Motor neuron (in vitro differentiated cells): ENCODE data around the gene STK38. TPM values are rescaled to one million over a fixed set of nuclear protein-coding genes. Genes with fewer than 3 reads are reported as not detected.

Experiments
- ATAC-seq, 8 experiments: fragments of 200-7000 bp; cut with Tn5 transposase; replicated peaks in 6 of 8; 2 replicates each; pipeline ENCODE4 v1.8.0; 2021; ENCODE audit warnings: mild to moderate bottlenecking in 8 of 8, moderate library complexity in 8 of 8
- H3K27ac ChIP-seq, 2 donors: fragments of 250-450 bp; sonication (Bioruptor Pico); 2 replicates each; pipeline ENCODE4 v1.9.0; 2021; ENCODE audit warnings: antibody characterized with exemption in 2 of 2, mild to moderate bottlenecking in 2 of 2, moderate library complexity in 1 of 2
- H3K4me1 ChIP-seq, 2 donors: fragments of 250-450 bp; sonication (Bioruptor Pico); replicated peaks in 1 of 2; 2 replicates each; pipeline ENCODE4 v1.6.1; 2021; ENCODE audit warnings: antibody characterized with exemption in 2 of 2, mild to moderate bottlenecking in 2 of 2, moderate library complexity in 1 of 2
- H3K4me3 ChIP-seq, 5 donors: fragments of 250-450 bp; sonication (Bioruptor Pico); 2 replicates each; pipeline ENCODE4 v1.9.0; 2021; ENCODE audit warnings: antibody characterized with exemption in 5 of 5, mild to moderate bottlenecking in 5 of 5, moderate library complexity in 4 of 5
- WGBS, 10 experiments: fragments of 450-650 bp; shearing (Covaris generic); methylation state at CpG; one replicate each; pipeline ENCODE4 v1.0.0; 2022; 5-methylcytosine and 5-hydroxymethylcytosine counted together
- in situ Hi-C, 9 experiments: fragments of 400-800 bp; cut with MboI; loops; one replicate each; pipeline ENCODE4 v1.15.0; 2021; ENCODE audit warnings: low sequenced_read_pairs in 9 of 9, low pct_unique_long_range_greater_than_20kb in 2 of 9; ENCODE audit not compliant: unreplicated experiment in 9 of 9
- total RNA-seq, 8 experiments: library from RNA; unstranded; fragments of 300-600 nt; gene quantifications; 2 replicates each; pipeline versions ENCODE4 v1.2.3 to v1.2.4, GENCODE V29; 2022

The STK38 gene
- total RNA-seq, 8 experiments from 2014 or later: 15.1 to 42.3 (median 24.4) TPM

GRCh38 chr6:36526066-36526465, 21.2 kb downstream of the STK38 start:
- ATAC-seq: no peak
- H3K4me3 ChIP-seq: no peak overlapping the region
- no peaks in the 10 kb centered on the region for H3K4me1 ChIP-seq
- H3K27ac ChIP-seq: no peak overlapping the region
- WGBS, 10 experiments: 85 to 100% (median 100%) methylated on average over 1 to 2 of the region's 2 CpGs; no CpG with 5 or more reads in 2 of the 10 experiments
- in situ Hi-C loops: no loop called here

- WGBS, 10 experiments: 58 to 100% (median 89%) methylated on average over 1 to 2 of the region's 2 CpGs; no CpG with 5 or more reads in 2 of the 10 experiments
- Histone ChIP-seq H3K4me1 (no peaks in the 10 kb centered on the region), H3K4me3 (no peak overlapping the region), H3K27ac (no peak overlapping the region)
- no peak for ATAC-seq
- in situ Hi-C loops: no loop called here
Observed at GRCh38 chr6:36525346-36525745, 21.9 kb downstream of the STK38 start.

DNA sequence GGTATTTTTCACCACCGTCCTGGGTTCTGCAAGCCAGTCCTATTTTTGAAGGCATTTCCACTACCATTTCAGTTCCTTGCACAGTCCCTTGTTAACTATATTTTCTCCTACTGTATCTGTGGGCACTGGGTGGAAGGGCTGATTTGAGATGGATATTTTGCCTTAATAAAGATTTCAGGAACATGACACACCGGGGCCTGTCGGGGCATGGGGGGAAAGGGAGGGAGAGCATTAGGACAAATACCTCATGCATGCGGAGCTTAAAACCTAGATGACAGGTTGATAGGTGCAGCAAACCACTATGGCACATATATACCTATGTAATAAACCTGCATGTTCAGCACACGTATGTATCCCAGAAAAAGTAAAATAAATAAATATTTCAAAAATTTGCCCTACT, 22.4 kb downstream of the STK38 start:
- H3K27ac ChIP-seq: no peak overlapping the region
- H3K4me1 ChIP-seq: no peaks in the 10 kb centered on the region
- H3K4me3 ChIP-seq: no peak overlapping the region
- ATAC-seq: no peak
- WGBS, 10 experiments: 71 to 100% (median 97%) methylated on average over 1 to 4 of the region's 5 CpGs; no CpG with 5 or more reads in 2 of the 10 experiments
- in situ Hi-C loops: no loop called here

GRCh38 chr6:36523936-36524499, 23.3 kb downstream of the STK38 start:
- in situ Hi-C loops: no loop called here
- Histone ChIP-seq H3K4me1 (no peaks in the 10 kb centered on the region), H3K4me3 (no peak overlapping the region), H3K27ac (no peak overlapping the region)
- ATAC-seq: no peak
- 80 to 100% (median 94%) methylated on average over 1 to 6 of the region's 6 CpGs; no CpG with 5 or more reads in 2 of the 10 experiments for WGBS, 10 experiments

GRCh38 chr6:36523451-36523850, 23.8 kb downstream of the STK38 start:
- no peak overlapping the region for H3K4me3 ChIP-seq
- ATAC-seq: no peak
- no peaks in the 10 kb centered on the region for H3K4me1 ChIP-seq
- in situ Hi-C loops: no loop called here
- WGBS, 10 experiments: 93 to 100% (median 96%) methylated on average over 1 to 8 of the region's 8 CpGs; no CpG with 5 or more reads in 4 of the 10 experiments
- H3K27ac ChIP-seq: no peak overlapping the region

GRCh38 chr6:36519352-36519751, 27.9 kb downstream of the STK38 start:
- no peak overlapping the region for H3K27ac ChIP-seq
- in situ Hi-C loops: no loop called here
- H3K4me1 ChIP-seq: no peaks in the 10 kb centered on the region
- ATAC-seq: no peak
- no peak overlapping the region for H3K4me3 ChIP-seq

- WGBS, 10 experiments: 52 to 100% (median 90%) methylated on average over 1 to 2 of the region's 2 CpGs
- Histone ChIP-seq H3K27ac (no peak overlapping the region), H3K4me1 (no peaks in the 10 kb centered on the region), H3K4me3 (no peak overlapping the region)
- in situ Hi-C loops: no loop called here
- ATAC-seq: no peak
Observed at GRCh38 chr6:36517408-36517807, 29.9 kb downstream of the STK38 start.

DNA sequence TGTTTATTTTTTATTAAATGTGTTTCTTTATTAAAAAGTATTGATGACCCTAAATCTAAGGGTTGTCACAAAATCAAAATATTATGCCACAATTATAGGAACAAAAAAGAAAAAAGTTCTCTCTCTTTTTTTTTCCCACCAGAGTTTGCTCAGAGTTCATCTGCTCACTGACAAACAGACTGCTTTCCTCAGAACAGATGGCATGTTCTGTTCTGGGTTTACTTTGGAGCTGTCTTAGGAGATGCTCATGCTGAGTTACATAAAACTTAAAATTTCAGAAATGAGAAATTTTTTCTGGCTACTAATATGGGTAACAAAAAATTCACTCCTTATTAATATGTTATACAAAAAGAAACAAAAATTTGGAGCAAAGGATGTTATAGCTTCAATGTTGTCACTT, 30.3 kb downstream of the STK38 start:
- H3K27ac ChIP-seq: no peak overlapping the region
- no peak for ATAC-seq
- H3K4me3 ChIP-seq: no peak overlapping the region
- in situ Hi-C loops: no loop called here
- no peaks in the 10 kb centered on the region for H3K4me1 ChIP-seq

GRCh38 chr6:36516559-36516958, 30.7 kb downstream of the STK38 start:
- no peak for ATAC-seq

DNA sequence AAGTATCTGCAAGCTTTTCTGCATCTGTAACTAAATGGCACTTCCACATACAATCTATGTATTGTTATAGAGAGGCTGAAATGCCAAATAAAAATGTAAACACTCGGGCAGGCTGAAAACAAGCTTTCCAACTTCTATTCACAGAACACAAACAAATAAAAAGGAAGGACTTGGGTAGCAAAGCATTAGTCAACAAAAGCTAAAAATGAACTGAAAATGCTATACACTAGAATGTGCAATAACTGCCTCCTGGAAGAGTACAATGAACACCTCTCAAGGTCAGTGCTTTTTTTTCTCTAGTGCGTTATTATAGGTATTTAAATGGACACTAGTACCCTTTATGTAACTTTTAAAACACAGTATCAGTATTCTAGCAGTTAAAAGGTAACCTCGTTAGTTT, 31.4 kb downstream of the STK38 start:
- in situ Hi-C loops: no loop called here
- no peak overlapping the region for H3K4me3 ChIP-seq
- no peak overlapping the region for H3K27ac ChIP-seq
- WGBS, 10 experiments: 79 to 100% (median 98%) methylated on average over 2 to 3 of the region's 3 CpGs
- ATAC-seq: no peak
- no peaks in the 10 kb centered on the region for H3K4me1 ChIP-seq

More at GRCh38 chr6:36516559-36516958, 30.7 kb downstream of the STK38 start:
- in situ Hi-C loops: no loop called here
- H3K4me1 ChIP-seq: no peaks in the 10 kb centered on the region
- WGBS, 10 experiments: 71 to 100% (median 90%) methylated on average over 1 to 4 of the region's 4 CpGs; no CpG with 5 or more reads in 1 of the 10 experiments
- no peak overlapping the region for H3K4me3 ChIP-seq
- H3K27ac ChIP-seq: no peak overlapping the region

GRCh38 chr6:36514554-36515456, 32.5 kb downstream of the STK38 start:
- Histone ChIP-seq H3K4me3 (no peak overlapping the region), H3K27ac (no peak overlapping the region), H3K4me1 (no peaks in the 10 kb centered on the region)
- no peak for ATAC-seq
- in situ Hi-C loops: no loop called here
- 94 to 100% (median 97%) methylated on average over 2 to 8 of the region's 8 CpGs; no CpG with 5 or more reads in 2 of the 10 experiments for WGBS, 10 experiments

DNA sequence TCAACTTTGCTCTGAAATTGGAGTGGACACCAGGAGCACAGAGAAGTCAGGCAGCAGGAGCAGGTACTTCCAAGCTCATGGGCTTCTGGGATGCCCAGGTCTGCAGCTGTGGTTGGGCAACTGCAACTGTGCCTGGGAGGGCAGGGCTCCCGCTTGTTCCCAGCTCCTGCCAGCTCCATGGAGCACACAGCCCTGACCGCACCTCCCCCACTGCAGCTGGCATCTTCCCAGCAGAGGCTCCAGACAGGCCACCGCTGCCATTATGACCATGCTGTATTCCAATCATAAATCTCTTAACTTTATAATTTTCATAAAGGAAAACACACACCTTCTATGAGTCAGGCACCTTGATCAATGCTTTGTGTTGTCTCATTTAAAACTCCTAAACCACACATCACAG, 36.9 kb downstream of the STK38 start:
- peak in 1 of 8 experiments; percentile 18 for ATAC-seq
- in situ Hi-C loops: no loop called here

DNA sequence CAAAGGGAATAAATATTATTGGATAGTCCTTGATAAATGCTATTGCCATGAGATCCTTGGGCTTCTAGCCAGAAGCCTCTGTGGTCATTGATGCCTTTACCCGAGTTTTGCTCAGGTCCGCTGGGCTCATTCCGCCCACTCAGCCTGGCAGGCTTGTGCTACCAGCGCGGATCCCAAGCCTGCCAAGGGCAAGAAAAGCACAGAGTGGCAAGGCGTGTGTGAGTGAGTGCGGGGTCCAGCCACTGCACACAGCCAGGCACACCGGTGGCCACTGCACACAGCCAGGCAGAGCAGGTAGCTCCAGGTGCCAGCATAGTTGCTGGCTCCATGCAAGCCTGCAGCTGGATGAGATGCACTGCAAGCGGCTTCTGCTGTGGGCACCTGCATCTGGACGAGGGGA, 38.7 kb downstream of the STK38 start:
- no peaks in the 10 kb centered on the region for H3K4me1 ChIP-seq
- in situ Hi-C loops: no loop called here
- 60 to 100% (median 92%) methylated on average over 1 to 5 of the region's 10 CpGs; no CpG with 5 or more reads in 4 of the 10 experiments for WGBS, 10 experiments
- H3K27ac ChIP-seq: no peak overlapping the region
- ATAC-seq: no peak
- no peak overlapping the region for H3K4me3 ChIP-seq

More for the DNA sequence above, 36.9 kb downstream of the STK38 start:
- 80 to 100% (median 92%) methylated on average over 2 of the region's 3 CpGs; no CpG with 5 or more reads in 7 of the 10 experiments for WGBS, 10 experiments
- Histone ChIP-seq H3K4me1 (no peaks in the 10 kb centered on the region), H3K4me3 (no peak overlapping the region), H3K27ac (no peak overlapping the region)
